GM18507 (cell line): ENCODE results near the gene MTAP.
"Not testable (repeated sequence)": the region's sequence is repeated elsewhere in the genome, so short reads cannot be mapped to it uniquely, and the experiment has no call there.

Experiments used
- DNase-seq: peaks from one replicate; pipeline ENCODE4 v3.0.0; 2011; ENCODE audit warnings: low read depth; ENCODE audit not compliant: insufficient read length; ENCODE audit errors: extremely low spot score
- FAIRE-seq: peaks from 2 replicates; lab custom pipeline; 2011; peaks lifted over from hg19 to GRCh38; lab: Jason Lieb, UNC

The MTAP gene

DNA sequence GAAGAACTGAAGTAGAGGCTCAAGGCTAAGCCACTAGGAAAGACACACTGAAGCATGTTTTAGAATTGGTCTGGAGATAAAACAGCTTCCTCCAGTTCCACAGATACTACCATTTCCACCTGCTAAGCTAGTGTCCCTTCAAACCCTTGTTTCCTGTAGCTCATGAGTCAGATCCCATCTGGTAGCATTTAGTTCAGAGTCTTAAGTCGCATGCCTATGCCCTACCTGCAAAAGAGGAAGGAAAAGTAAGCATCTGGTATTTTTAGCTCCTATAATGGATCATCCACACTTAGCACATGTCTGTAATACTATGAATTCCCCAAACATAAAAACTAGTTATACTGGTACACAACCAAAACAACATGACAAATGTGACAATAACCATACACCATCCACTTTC is 99.7 kb downstream of the MTAP start:
- no peak for DNase-seq
- FAIRE-seq, result no peak

DNA sequence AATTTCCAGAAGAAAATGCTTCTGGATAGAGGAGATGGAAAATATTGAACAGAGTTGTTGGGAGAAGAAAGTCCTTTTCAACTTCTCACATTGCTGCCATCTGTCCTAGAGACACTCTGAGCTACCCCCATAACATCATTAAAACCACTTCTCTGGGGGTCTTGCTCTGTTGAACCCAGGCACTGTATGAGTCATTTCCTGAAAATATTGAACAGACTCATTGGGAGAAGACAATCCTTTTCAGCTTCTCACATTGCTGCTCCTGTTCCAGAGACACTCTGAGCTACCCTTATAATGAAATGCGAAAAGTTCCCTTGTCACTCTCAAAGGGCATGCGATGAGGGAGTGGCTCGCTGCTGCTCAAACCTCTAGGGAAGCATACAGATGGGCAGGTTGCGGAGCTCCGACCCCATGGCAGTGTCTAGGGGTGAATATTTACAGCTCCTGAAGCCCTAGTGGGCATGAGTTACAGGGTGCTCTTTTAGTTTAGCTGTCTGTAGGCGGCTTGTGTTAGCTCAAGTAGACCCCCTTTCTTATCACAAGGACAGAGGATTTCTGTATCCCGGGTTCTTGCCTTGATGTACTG is 101.0 kb downstream of the MTAP start:
- FAIRE-seq, result no peak
- no peak for DNase-seq

- DNase-seq, result no peak
- FAIRE-seq, result no peak
Measured at GRCh38 chr9:21904371-21904770, 101.9 kb downstream of the MTAP start.

GRCh38 chr9:21904776-21905175 is 102.3 kb downstream of the MTAP start:
- FAIRE-seq, result no peak
- no peak for DNase-seq

DNA sequence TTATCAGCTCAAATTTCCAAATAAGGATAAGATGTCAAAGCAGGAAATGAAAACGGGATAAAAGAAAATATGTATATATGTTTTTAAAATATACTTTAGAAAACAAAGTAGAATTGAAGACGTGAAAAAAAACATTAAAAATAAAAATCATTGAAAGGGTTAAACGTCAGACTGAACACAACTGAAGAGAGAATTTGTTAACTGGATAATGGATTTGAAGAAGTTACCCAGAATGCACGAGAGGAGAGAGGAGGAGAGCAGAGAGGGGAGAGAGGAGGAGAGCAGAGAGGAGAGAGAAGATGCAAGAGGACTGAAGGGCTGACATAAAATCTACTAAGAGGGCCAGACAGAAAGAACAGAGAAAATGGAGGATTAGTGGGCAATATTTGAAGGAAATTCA is 103.8 kb downstream of the MTAP start:
- FAIRE-seq (no peak), DNase-seq (no peak)

DNA sequence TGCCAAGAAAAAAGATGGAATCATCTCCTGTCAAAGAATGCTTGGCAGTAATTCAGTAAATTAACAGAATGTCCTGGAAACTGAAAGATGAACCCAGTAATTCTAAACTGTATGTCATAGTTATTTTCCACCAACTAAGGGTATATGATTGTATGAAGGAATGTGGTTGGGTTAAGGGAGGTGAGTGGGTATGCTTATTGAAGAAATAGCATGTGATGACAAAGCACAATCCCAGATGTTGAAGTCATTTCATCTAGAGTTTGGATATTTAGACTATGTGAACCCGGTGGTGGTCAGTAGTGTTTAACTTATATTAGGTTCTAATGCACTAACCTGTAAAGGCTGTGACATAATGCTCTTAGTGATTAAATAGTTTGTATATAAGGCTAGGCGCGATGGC is 104.4 kb downstream of the MTAP start:
- no peak for DNase-seq
- FAIRE-seq, result no peak

DNA sequence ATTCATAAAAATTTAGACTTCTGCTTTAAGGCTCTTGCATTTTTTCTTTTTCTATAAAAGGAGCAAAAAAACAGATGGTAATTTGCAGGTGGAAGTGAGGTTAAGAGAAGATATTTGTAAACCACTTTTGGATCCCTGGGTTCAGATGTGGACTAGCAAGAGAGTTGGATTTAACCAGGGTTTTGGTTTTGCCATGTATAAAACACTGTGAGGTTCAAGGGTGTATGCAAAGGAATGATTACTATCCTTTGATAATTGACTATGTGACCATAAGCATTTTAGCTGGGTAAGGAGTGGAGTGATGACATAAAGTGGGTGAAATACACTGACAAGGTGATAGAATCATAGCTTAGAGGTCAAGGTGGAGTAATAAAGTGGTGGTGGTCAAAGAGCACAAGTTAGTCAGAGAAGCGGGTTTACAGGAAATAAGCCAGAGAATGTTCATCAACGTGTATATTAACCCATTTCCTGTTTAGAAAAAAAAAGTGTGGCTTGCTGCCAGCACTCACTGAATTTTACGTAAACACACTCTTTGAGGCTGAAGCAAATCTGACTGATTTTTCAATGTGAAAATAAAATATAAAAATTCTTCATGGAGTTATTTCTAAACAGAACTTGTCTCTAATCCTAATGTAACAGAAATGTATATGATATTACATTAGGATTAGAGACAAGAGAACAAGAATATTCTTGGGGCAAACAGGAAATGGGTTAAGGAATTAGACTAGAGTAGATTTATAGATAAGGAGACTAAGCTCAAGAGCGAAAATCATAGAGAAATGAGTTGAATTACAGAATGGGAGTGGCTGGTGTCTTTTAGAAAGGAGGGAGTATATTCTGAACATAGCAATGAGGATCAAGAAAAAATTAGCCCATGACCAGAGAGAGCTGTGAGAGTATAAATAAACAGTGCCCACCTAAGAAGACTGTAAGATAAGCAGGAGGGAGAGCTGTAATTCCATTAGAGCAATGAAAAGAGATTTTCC is 117.2 kb downstream of the MTAP start:
- FAIRE-seq (peak; percentile 79), DNase-seq (no peak)

DNA sequence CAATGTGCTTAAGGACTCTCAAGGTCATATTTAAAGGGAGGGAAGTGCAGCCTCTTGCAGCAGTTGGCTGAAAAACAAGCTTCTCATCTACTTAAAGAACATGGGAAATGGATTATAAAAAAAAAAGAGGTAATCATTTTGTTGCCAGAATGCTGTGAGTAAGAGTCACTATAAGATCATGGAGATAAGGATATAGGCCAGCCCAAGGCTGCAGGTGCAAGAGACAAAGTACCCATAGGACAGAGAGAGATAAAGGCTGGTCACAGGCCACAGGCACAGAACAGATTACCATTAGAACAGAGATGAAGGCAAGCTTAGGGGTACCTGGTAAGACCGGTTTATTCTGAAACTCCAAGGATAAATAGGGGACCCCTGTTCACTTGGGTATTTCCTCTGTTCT is 121.3 kb downstream of the MTAP start:
- no peak for FAIRE-seq
- DNase-seq, result no peak

DNA sequence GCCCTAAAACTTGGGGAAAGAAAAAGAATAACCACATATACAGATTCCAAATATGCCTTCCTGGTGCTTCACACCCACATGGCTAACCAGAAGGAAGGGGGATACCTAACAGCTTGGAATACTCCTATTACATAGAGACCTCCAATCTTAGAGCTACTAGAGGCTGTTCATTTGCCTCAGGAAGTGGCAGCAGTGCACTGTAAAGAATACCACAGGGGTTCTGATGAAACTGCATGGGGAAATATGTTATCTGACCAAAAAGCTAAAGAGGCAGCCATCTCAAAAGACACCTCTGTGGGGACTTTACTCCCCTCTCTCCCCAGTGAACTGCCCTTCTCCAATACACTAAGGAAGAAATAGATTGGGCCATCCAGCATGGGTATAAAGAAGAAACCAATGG is 125.3 kb downstream of the MTAP start:
- DNase-seq, result no peak
- FAIRE-seq, result no peak

- DNase-seq, result no peak
- no peak for FAIRE-seq
Measured at GRCh38 chr9:21931428-21931827, 129.0 kb downstream of the MTAP start.

DNA sequence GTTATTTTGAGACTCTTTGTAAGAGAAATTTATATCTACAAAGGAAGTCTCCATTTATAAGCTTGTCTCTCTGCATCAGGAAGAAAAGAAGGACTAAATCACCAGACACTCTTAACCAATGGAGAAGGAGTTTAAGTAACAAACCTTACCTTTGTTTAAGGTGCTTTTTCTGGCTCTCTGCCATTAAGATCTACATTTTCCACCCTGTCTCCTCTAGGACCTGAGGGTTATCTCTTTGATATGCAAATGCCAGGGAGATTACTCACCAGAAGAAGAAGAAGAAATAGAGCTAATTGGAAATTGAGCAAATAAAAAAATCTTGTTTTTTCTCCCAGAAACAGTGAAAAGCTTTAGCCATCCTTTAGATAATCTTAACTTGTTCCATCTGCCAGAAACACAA is 130.8 kb downstream of the MTAP start:
- FAIRE-seq, result peak; percentile 5
- DNase-seq, result no peak

- DNase-seq (no peak), FAIRE-seq (no peak)
Measured at GRCh38 chr9:21933865-21934264, 131.4 kb downstream of the MTAP start.

DNA sequence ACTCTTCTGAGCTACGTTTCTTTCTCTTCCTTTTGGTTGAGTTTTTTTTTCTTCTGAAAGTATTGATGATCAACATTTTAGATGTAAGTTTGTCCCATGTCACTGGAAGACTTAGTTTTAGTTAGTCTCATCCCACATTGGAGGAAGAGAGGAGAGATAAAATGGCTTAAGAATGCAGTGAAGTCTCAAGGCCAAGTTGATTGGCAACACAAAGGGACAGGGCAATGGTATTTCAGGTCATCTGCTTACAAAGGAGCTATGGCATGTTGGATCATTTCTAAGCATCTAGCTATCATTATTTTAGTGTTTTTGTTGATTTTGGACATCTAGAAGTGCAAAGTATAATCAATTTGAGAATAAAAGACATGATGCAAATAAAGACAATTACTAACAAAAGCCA is 133.2 kb downstream of the MTAP start:
- FAIRE-seq (no peak), DNase-seq (no peak)

GRCh38 chr9:21936161-21936560 is 133.7 kb downstream of the MTAP start:
- DNase-seq, result no peak
- FAIRE-seq, result no peak

- no peak for FAIRE-seq
- no peak for DNase-seq
Measured at GRCh38 chr9:21941337-21941995, 139.0 kb downstream of the MTAP start.

DNA sequence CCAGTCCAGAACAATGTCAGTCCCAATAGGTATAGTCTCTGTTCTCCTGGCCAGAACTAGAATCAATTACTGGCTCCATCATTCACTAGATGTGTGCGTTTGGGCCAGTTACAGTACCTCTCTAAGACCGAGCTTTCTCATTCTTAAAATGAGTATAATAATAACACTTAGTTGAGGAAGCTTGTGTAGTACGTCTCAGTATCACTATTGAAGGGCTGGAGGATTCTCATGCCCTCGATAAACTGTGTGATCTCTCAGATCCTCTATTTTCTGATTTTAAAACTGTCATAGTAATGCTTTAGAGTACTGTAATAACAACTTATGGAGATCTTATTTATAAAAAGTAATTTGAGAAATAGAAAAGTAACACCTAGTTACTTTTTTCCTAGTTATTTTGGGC is 141.0 kb downstream of the MTAP start:
- DNase-seq, result no peak
- FAIRE-seq, result no peak

GRCh38 chr9:21945606-21946005 is 143.2 kb downstream of the MTAP start:
- DNase-seq (no peak), FAIRE-seq (no peak)

GRCh38 chr9:21958833-21959232 is 156.4 kb downstream of the MTAP start:
- no peak for DNase-seq
- no peak for FAIRE-seq

DNA sequence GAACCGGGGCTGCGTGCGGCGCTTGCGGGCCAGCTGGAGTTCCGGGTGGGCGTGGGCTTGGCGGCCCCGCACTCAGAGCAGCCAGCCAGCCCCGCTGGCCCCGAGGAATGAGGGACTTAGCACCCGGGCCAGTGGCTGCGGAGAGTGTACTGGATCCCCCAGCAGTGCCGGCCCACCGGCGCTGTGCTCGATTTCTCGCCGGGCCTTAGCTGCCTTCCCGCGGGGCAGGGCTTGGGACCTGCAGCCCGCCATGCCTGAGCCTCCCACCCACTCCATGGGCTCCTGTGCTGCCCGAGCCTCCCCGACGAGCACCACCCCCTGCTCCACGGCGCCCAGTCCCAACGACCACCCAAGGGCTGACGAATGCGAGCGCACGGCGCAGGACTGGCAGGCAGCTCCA is 156.8 kb downstream of the MTAP start:
- not testable (repeated sequence) for FAIRE-seq, DNase-seq

DNA sequence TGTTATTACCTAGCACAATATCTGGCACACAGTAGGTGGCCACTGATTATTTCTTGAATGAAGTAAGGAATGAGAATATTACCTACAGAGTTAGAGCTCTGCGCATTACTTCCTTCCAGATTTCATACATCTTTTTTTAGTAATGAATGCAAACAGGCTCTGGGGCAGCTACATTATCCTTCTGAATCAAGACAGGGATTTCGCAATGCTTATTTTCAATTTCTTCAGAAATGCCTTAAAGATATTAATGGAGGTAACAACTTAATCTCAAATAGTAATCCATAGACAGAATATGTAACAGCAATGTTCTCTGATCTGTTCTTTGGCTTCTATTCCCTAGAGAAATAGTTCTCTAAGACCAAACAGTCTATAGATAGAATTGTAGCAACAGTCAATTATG is 159.1 kb downstream of the MTAP start:
- DNase-seq, result no peak
- FAIRE-seq, result no peak
